ENCODE data around the gene RAB5IF.

Gene RAB5IF

DNA sequence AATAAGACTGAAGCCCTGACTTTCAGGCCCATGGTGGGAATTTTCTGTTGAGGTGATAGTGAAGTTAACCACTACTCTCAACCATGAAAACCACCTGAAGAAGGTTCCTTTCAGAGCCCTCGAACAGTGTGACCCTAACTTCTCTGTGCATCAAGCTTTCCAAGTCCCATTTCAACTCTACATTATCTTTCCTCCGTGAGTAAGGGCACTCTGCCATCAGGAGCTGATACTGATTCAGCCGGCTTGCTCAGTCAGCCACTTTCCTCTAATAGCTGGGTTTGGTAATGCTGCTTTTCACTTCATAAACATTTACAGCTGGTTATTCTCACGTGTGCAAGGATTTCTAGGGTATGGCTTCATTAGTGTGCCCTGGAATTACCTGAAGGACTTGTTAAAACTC lies 51.2 kb downstream of the RAB5IF start:
- Histone ChIP-seq H3K79me2 (ENCODE audit: insufficient read depth, low read length) (no peaks in the 10 kb centered on the region), H3K27ac (ENCODE audit: low read depth, low read length) (no peak overlapping the region), H3K27me3 (ENCODE audit: low read length) (no peaks in the 10 kb centered on the region), H3K36me3 (ENCODE audit: low read length) (no peaks in the 10 kb centered on the region), H3K4me2 (ENCODE audit: low read depth, low read length, poor library complexity, severe bottlenecking) (no peak overlapping the region), H3K9me3 (ENCODE audit: insufficient read depth, low read length) (no peaks in the 10 kb centered on the region), H3K4me3 (ENCODE audit: insufficient read depth, low read length, poor library complexity, severe bottlenecking) (no peak overlapping the region), H3K9ac (ENCODE audit: low read length) (no peak overlapping the region), H2AFZ (ENCODE audit: low read depth, low read length, severe bottlenecking) (no peak overlapping the region), H3F3A (ENCODE audit: insufficient read depth) (no peaks in the 10 kb centered on the region), H4K20me1 (ENCODE audit: low read depth, low read length) (no peaks in the 10 kb centered on the region), H3K9me2 (replicated peaks; ENCODE audit: insufficient read depth, low read length) (no peaks in the 10 kb centered on the region)
- no peak for TF ChIP-seq EZH2phosphoT487 (conservative IDR thresholded peaks at IDR 0.05; ENCODE audit: low read length)
- TF ChIP-seq, protein P1, sequence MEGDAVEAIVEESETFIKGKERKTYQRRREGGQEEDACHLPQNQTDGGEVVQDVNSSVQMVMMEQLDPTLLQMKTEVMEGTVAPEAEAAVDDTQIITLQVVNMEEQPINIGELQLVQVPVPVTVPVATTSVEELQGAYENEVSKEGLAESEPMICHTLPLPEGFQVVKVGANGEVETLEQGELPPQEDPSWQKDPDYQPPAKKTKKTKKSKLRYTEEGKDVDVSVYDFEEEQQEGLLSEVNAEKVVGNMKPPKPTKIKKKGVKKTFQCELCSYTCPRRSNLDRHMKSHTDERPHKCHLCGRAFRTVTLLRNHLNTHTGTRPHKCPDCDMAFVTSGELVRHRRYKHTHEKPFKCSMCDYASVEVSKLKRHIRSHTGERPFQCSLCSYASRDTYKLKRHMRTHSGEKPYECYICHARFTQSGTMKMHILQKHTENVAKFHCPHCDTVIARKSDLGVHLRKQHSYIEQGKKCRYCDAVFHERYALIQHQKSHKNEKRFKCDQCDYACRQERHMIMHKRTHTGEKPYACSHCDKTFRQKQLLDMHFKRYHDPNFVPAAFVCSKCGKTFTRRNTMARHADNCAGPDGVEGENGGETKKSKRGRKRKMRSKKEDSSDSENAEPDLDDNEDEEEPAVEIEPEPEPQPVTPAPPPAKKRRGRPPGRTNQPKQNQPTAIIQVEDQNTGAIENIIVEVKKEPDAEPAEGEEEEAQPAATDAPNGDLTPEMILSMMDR (IDR thresholded peaks at IDR 0.05; ENCODE audit: insufficient read depth, low read length, poor library complexity, severe bottlenecking), result no peak

DNA sequence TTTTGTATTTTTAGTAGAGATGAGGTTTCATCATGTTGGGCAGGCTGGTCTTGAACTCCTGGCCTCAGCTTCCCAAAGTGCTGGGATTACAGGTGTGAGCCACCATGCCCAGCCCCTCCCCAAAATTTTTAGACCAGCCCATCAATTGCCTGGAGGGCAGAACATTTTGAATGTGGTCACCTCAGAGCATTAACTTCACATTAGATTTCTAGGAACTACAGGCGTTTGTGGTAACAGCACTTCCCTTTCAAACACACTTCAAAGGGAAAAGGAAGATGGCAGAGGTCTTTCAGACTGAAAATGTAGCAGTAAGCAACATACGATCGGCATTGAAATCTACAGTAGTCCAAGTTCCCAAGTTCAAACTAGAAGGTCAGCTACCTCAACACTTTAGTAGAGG lies 52.7 kb downstream of the RAB5IF start:
- no peak overlapping the region for H2AFZ ChIP-seq (ENCODE audit: low read depth, low read length, severe bottlenecking)
- no peak overlapping the region for H3K4me2 ChIP-seq (ENCODE audit: low read depth, low read length, poor library complexity, severe bottlenecking)
- no peak overlapping the region for H3K4me3 ChIP-seq (ENCODE audit: insufficient read depth, low read length, poor library complexity, severe bottlenecking)
- 0 out of 2 replicates have a peak, but pooled peaks cover 2% of the 10 kb centered on the region for H3F3A ChIP-seq (ENCODE audit: insufficient read depth)
- H3K79me2 ChIP-seq (ENCODE audit: insufficient read depth, low read length), result no peaks in the 10 kb centered on the region
- no peaks in the 10 kb centered on the region for H3K36me3 ChIP-seq (ENCODE audit: low read length)
- H3K27me3 ChIP-seq (ENCODE audit: low read length), result no peaks in the 10 kb centered on the region
- no peaks in the 10 kb centered on the region for H3K9me3 ChIP-seq (ENCODE audit: insufficient read depth, low read length)
- H3K27ac ChIP-seq (ENCODE audit: low read depth, low read length), result no peak overlapping the region
- TF ChIP-seq, protein P1 (IDR thresholded peaks at IDR 0.05; ENCODE audit: insufficient read depth, low read length, poor library complexity, severe bottlenecking), result no peak
- no peak for TF ChIP-seq EZH2phosphoT487 (conservative IDR thresholded peaks at IDR 0.05; ENCODE audit: low read length)
- no peaks in the 10 kb centered on the region for H3K9me2 ChIP-seq (replicated peaks; ENCODE audit: insufficient read depth, low read length)
- no peak overlapping the region for H3K9ac ChIP-seq (ENCODE audit: low read length)
- no peaks in the 10 kb centered on the region for H4K20me1 ChIP-seq (ENCODE audit: low read depth, low read length)
